Lower leg skin (tissue), 3 donors: ENCODE measurements around the gene MYOZ1.

Experiments used
- CTCF ChIP-seq, 3 donors: fragments of 450-650 bp; IDR thresholded peaks; one replicate each; pipeline ENCODE4 v1.5.1; 2016; ENCODE audit warnings: antibody characterized with exemption in 3 of 3, mild to moderate bottlenecking in 3 of 3, moderate library complexity in 2 of 3
- POLR2A ChIP-seq, 2 donors: fragments of 450-650 bp; IDR thresholded peaks; one replicate each; pipeline ENCODE4 v1.6.1; 2016 to 2017; ENCODE audit warnings: antibody characterized with exemption in 2 of 2, mild to moderate bottlenecking in 1 of 2, moderate library complexity in 1 of 2

DNA sequence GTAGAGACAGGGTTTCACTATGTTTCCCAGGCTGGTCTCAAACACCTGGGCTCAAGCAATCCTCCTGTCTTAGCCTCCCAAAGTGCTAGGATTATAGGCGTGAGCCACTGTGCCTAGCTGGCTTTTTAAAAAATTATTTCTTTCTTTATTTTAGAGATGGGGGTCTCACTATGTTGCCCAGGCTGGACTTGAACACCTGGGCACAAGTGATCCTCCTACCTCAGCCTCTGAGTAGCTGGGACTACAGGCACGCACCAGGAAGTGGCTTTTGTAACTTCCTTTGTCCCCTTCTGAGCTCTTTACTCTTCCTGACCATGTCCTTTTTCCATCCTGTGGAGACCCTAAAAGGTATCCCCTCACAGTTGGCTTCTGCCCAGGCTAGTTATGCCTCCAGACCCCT lies 2.1 kb upstream of the MYOZ1 start:
- TF ChIP-seq CTCF (IDR thresholded peaks at IDR 0.05), result no peak
- TF ChIP-seq POLR2A (IDR thresholded peaks at IDR 0.05), result no peak
